Fibroblast of villous mesenchyme (primary cell): ENCODE results near the gene SLC4A9. TPM values are rescaled to one million over a fixed set of nuclear protein-coding genes. Genes with fewer than 3 reads are reported as not detected.

Experiments used
- DNase-seq: peaks from one replicate; pipeline ENCODE4 v3.0.0-alpha.2; 2010; ENCODE audit warnings: low read depth
- H3K4me3 ChIP-seq: 2 replicates; pipeline ENCODE4 v1.5.1; 2011; ENCODE audit warnings: low read depth, mild to moderate bottlenecking, low read length
- CTCF ChIP-seq: IDR thresholded peaks from 2 replicates; pipeline ENCODE4 v1.5.1; 2012; ENCODE audit warnings: low read depth, mild to moderate bottlenecking, low read length; ENCODE audit not compliant: insufficient read depth
- total RNA-seq: library from RNA; depleted of rRNA; stranded (reverse); fragments of >200 nt; gene quantifications from 2 replicates; pipeline ENCODE4 v1.2.3, GENCODE V29; 2012

SLC4A9 gene, protein sequence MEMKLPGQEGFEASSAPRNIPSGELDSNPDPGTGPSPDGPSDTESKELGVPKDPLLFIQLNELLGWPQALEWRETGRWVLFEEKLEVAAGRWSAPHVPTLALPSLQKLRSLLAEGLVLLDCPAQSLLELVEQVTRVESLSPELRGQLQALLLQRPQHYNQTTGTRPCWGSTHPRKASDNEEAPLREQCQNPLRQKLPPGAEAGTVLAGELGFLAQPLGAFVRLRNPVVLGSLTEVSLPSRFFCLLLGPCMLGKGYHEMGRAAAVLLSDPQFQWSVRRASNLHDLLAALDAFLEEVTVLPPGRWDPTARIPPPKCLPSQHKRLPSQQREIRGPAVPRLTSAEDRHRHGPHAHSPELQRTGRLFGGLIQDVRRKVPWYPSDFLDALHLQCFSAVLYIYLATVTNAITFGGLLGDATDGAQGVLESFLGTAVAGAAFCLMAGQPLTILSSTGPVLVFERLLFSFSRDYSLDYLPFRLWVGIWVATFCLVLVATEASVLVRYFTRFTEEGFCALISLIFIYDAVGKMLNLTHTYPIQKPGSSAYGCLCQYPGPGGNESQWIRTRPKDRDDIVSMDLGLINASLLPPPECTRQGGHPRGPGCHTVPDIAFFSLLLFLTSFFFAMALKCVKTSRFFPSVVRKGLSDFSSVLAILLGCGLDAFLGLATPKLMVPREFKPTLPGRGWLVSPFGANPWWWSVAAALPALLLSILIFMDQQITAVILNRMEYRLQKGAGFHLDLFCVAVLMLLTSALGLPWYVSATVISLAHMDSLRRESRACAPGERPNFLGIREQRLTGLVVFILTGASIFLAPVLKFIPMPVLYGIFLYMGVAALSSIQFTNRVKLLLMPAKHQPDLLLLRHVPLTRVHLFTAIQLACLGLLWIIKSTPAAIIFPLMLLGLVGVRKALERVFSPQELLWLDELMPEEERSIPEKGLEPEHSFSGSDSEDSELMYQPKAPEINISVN
- not detected in 2 replicates for total RNA-seq

- DNase-seq = no peak
- no peak within 1 kb of the TSS for H3K4me3 ChIP-seq
- no peak for TF ChIP-seq CTCF
These were observed at the start of gene SLC4A9 for GRCh38 chr5:140360101-140360500. SLC4A9 (plus strand) TSS chr5:140360194; CDS start chr5:140360237, 43 bp downstream.

DNA sequence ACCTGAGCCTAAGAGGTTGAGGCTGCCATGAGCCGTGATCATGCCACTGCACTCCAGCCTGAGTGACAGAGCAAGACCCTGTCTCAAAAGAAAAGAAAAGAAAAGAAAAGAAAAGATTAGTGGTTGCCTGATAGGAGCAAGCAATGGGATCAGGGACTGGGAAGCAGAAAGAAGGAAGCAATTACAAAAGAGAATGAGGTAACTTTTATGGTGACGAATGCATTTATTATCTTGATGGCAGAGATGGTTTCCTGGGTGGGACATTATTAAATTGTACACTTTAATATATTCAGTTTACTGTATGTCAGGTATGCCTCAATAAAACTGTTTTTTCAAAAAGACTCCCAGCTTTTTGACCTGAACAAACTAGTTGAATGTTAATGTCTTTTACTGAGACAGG lies 49.6 kb upstream of the SLC4A9 start:
- DNase-seq = peak; percentile 49
- no peak for TF ChIP-seq CTCF
- no peak overlapping the region for H3K4me3 ChIP-seq

- no peak overlapping the region for H3K4me3 ChIP-seq
- TF ChIP-seq CTCF = no peak
- DNase-seq = peak; percentile 95
These were observed 49.0 kb upstream of the SLC4A9 start for GRCh38 chr5:140311011-140311467.

GRCh38 chr5:140312067-140312790 lies 47.8 kb upstream of the SLC4A9 start:
- no peak overlapping the region for H3K4me3 ChIP-seq
- TF ChIP-seq CTCF = no peak
- DNase-seq = peak; percentile 76

- TF ChIP-seq CTCF = no peak
- no peak for DNase-seq
These were observed 47.2 kb upstream of the SLC4A9 start for GRCh38 chr5:140312791-140313189.

GRCh38 chr5:140317859-140318258 lies 42.1 kb upstream of the SLC4A9 start:
- DNase-seq = no peak
- no peak for TF ChIP-seq CTCF
- H3K4me3 ChIP-seq = no peak overlapping the region

More at GRCh38 chr5:140312791-140313189, 47.2 kb upstream of the SLC4A9 start:
- no peak overlapping the region for H3K4me3 ChIP-seq
